BE2C (cell line): Measurements from ENCODE around the gene PROM1.
A peak's percentile ranks its signal among the peaks of the same experiment; 100 is the strongest.

Source experiments
- DNase-seq: peaks from one replicate; pipeline ENCODE4 v3.0.0-alpha.2; 2020
- H3K27me3 ChIP-seq: fragments of 250-450 bp; sonication (Bioruptor Pico); 2 replicates; pipeline ENCODE4 v1.5.1; 2020; ENCODE audit warnings: mild to moderate bottlenecking
- H3K36me3 ChIP-seq: fragments of 250-450 bp; sonication (Bioruptor Pico); 2 replicates; pipeline ENCODE4 v1.5.1; 2020; ENCODE audit warnings: mild to moderate bottlenecking
- H3K4me1 ChIP-seq: fragments of 250-450 bp; sonication (Bioruptor Pico); 2 replicates; pipeline ENCODE4 v1.5.1; 2020
- H3K4me3 ChIP-seq: 2 replicates; pipeline ENCODE4 v1.5.1; 2011; ENCODE audit warnings: low read depth, low read length
- H3K9me3 ChIP-seq: fragments of 250-450 bp; sonication (Bioruptor Pico); 2 replicates; pipeline ENCODE4 v1.5.1; 2020
- TF ChIP-seq, protein P1 (sequence below): IDR thresholded peaks from 2 replicates; pipeline ENCODE4 v1.5.1; 2012; ENCODE audit warnings: mild to moderate bottlenecking, low read depth, low read length

Gene PROM1

GRCh38 chr4:16031546-16032395 is 52.1 kb downstream of the PROM1 start:
- H3K4me3 ChIP-seq = no peak overlapping the region
- TF ChIP-seq, protein P1, sequence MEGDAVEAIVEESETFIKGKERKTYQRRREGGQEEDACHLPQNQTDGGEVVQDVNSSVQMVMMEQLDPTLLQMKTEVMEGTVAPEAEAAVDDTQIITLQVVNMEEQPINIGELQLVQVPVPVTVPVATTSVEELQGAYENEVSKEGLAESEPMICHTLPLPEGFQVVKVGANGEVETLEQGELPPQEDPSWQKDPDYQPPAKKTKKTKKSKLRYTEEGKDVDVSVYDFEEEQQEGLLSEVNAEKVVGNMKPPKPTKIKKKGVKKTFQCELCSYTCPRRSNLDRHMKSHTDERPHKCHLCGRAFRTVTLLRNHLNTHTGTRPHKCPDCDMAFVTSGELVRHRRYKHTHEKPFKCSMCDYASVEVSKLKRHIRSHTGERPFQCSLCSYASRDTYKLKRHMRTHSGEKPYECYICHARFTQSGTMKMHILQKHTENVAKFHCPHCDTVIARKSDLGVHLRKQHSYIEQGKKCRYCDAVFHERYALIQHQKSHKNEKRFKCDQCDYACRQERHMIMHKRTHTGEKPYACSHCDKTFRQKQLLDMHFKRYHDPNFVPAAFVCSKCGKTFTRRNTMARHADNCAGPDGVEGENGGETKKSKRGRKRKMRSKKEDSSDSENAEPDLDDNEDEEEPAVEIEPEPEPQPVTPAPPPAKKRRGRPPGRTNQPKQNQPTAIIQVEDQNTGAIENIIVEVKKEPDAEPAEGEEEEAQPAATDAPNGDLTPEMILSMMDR = no peak

GRCh38 chr4:16029886-16030285 is 53.9 kb downstream of the PROM1 start:
- TF ChIP-seq, protein P1 = no peak

More at GRCh38 chr4:16031546-16032395, 52.1 kb downstream of the PROM1 start:
- H3K9me3 ChIP-seq = no peaks in the 10 kb centered on the region
- DNase-seq = no peak
- no peaks in the 10 kb centered on the region for H3K27me3 ChIP-seq
- H3K36me3 ChIP-seq = no peaks in the 10 kb centered on the region
- no peaks in the 10 kb centered on the region for H3K4me1 ChIP-seq

GRCh38 chr4:16029262-16029661 is 54.6 kb downstream of the PROM1 start:
- no peaks in the 10 kb centered on the region for H3K4me1 ChIP-seq
- no peaks in the 10 kb centered on the region for H3K36me3 ChIP-seq
- H3K9me3 ChIP-seq = no peaks in the 10 kb centered on the region
- H3K27me3 ChIP-seq = no peaks in the 10 kb centered on the region
- no peak for DNase-seq
- no peak overlapping the region for H3K4me3 ChIP-seq
- TF ChIP-seq, protein P1 = no peak

More at GRCh38 chr4:16029886-16030285, 53.9 kb downstream of the PROM1 start:
- Histone ChIP-seq H3K9me3 (no peaks in the 10 kb centered on the region), H3K4me3 (no peak overlapping the region), H3K4me1 (no peaks in the 10 kb centered on the region), H3K27me3 (no peaks in the 10 kb centered on the region), H3K36me3 (no peaks in the 10 kb centered on the region)
- DNase-seq = no peak

DNA sequence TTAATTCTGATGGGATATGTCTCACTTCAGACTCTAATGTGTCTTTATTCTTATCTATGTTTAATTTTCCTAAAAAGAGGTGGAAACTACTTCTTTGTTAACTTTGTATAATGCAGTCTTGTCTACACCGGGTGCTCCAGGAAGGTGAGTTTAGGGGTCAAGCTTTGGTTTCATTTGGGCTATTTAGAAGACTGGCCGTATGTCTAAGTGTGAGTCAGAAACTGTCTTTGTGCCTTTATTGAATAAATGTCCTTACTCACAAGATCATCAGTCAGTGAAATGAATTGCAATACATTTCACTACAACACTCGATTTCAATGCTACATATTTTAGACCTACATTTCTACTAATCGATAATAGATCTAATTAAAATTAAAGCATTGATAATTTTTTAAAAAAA is 56.2 kb downstream of the PROM1 start:
- TF ChIP-seq, protein P1 = no peak
- no peaks in the 10 kb centered on the region for H3K36me3 ChIP-seq

GRCh38 chr4:16027114-16027513 is 56.7 kb downstream of the PROM1 start:
- Histone ChIP-seq H3K4me1 (no peaks in the 10 kb centered on the region), H3K9me3 (no peaks in the 10 kb centered on the region), H3K4me3 (no peak overlapping the region), H3K36me3 (no peaks in the 10 kb centered on the region), H3K27me3 (no peaks in the 10 kb centered on the region)
- no peak for DNase-seq
- TF ChIP-seq, protein P1 = no peak

More for the DNA sequence above, 56.2 kb downstream of the PROM1 start:
- Histone ChIP-seq H3K9me3 (no peaks in the 10 kb centered on the region), H3K27me3 (no peaks in the 10 kb centered on the region), H3K4me3 (no peak overlapping the region), H3K4me1 (no peaks in the 10 kb centered on the region)
- DNase-seq = no peak

DNA sequence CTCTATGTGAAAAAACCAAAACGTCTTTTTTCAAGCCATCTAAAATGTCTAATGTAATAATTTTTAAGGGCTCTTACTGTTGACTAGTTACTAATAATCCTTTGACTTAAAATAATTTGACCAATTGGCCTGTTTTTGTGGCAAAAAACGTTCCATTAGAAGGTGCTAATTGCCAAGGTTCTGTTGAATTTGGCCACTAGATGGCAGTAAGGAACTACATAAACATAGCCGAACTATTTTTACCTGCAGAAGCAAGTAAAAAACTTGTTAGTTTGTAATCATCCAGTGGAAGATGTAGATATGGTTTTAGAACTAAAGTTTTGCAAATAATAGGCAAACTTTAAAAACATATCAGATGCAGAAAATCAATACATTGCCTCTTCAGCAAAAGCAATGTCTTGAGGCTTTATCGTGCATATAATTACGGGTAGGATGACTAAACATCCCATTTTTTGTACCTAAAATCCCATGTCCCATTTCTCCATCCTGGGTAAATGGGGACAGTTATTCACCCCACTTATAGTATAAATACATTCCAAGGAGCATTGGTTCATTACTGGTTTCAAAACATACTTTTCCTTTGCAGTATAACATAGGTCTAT is 57.6 kb downstream of the PROM1 start:
- Histone ChIP-seq H3K27me3 (no peaks in the 10 kb centered on the region), H3K9me3 (no peaks in the 10 kb centered on the region), H3K4me3 (no peak overlapping the region), H3K36me3 (no peaks in the 10 kb centered on the region), H3K4me1 (no peaks in the 10 kb centered on the region)
- peak; percentile 30 for DNase-seq
- TF ChIP-seq, protein P1 = peak; percentile 81
